GM21619 (cell line): ENCODE data around the gene CACNA1D.

Experiments used
- ATAC-seq: cut with Tn5 transposase; IDR thresholded peaks from one replicate; pipeline ENCODE4 v1.9.1; 2021; ENCODE audit not compliant: unreplicated experiment

The CACNA1D gene

GRCh38 chr3:53680028-53680427, 185.6 kb downstream of the CACNA1D start:
- no peak for ATAC-seq

- no peak for ATAC-seq
These were observed 188.4 kb downstream of the CACNA1D start for GRCh38 chr3:53682807-53683206.

GRCh38 chr3:53688066-53688465, 193.7 kb downstream of the CACNA1D start:
- ATAC-seq, result no peak

- no peak for ATAC-seq
These were observed 194.6 kb downstream of the CACNA1D start for GRCh38 chr3:53688989-53689388.

- no peak for ATAC-seq
These were observed 195.3 kb downstream of the CACNA1D start for GRCh38 chr3:53689681-53690080.

- no peak for ATAC-seq
These were observed 196.1 kb downstream of the CACNA1D start for GRCh38 chr3:53690521-53690920.

- ATAC-seq, result no peak
These were observed 196.9 kb downstream of the CACNA1D start for GRCh38 chr3:53691349-53691748.

GRCh38 chr3:53691885-53692284, 197.5 kb downstream of the CACNA1D start:
- no peak for ATAC-seq

- no peak for ATAC-seq
These were observed 199.0 kb downstream of the CACNA1D start for GRCh38 chr3:53693451-53693850.

GRCh38 chr3:53694046-53694445, 199.6 kb downstream of the CACNA1D start:
- no peak for ATAC-seq

GRCh38 chr3:53694666-53695323, 200.4 kb downstream of the CACNA1D start:
- no peak for ATAC-seq

- no peak for ATAC-seq
These were observed 200.9 kb downstream of the CACNA1D start for GRCh38 chr3:53695324-53695690.

GRCh38 chr3:53696401-53697172, 202.2 kb downstream of the CACNA1D start:
- ATAC-seq, result no peak

- ATAC-seq, result no peak
These were observed 206.0 kb downstream of the CACNA1D start for GRCh38 chr3:53700441-53700840.

GRCh38 chr3:53702776-53703530, 208.5 kb downstream of the CACNA1D start:
- no peak for ATAC-seq

GRCh38 chr3:53703630-53704362, 209.4 kb downstream of the CACNA1D start:
- no peak for ATAC-seq

- no peak for ATAC-seq
These were observed 209.9 kb downstream of the CACNA1D start for GRCh38 chr3:53704363-53704725.

GRCh38 chr3:53705024-53705745, 210.8 kb downstream of the CACNA1D start:
- no peak for ATAC-seq

GRCh38 chr3:53705774-53706173, 211.4 kb downstream of the CACNA1D start:
- ATAC-seq, result no peak

GRCh38 chr3:53707222-53707621, 212.8 kb downstream of the CACNA1D start:
- ATAC-seq, result no peak
